Effector memory CD4-positive, alpha-beta T cell (primary cell): ENCODE measurements around the gene SEMA4D.
A peak's percentile ranks its signal among the peaks of the same experiment; 100 is the strongest.

Source experiments
- DNase-seq, 3 donors: peaks; one replicate each; pipeline ENCODE4 v3.0.0-alpha.2; 2020
- H3K27ac ChIP-seq: 2 replicates; pipeline ENCODE4 v1.7.0; 2013; ENCODE audit warnings: mild to moderate bottlenecking, low read length, moderate library complexity; ENCODE audit not compliant: insufficient read depth, poor library complexity, severe bottlenecking
- H3K27me3 ChIP-seq: replicated peaks from 2 replicates; pipeline ENCODE4 v1.7.0; 2013; ENCODE audit warnings: mild to moderate bottlenecking, low read length; ENCODE audit not compliant: insufficient read depth, control insufficient read depth, poor library complexity, severe bottlenecking
- H3K36me3 ChIP-seq: 2 replicates; pipeline ENCODE4 v1.7.0; 2013; ENCODE audit warnings: mild to moderate bottlenecking, low read length, moderate library complexity; ENCODE audit not compliant: control insufficient read depth, insufficient read depth
- H3K4me1 ChIP-seq: 2 replicates; pipeline ENCODE4 v1.7.0; 2013; ENCODE audit warnings: low read length, mild to moderate bottlenecking; ENCODE audit not compliant: control insufficient read depth, insufficient read depth, poor library complexity, severe bottlenecking
- H3K4me3 ChIP-seq: 2 replicates; pipeline ENCODE4 v1.7.0; 2013; ENCODE audit warnings: low read length, low read depth, mild to moderate bottlenecking; ENCODE audit not compliant: insufficient read depth, poor library complexity, severe bottlenecking
- H3K9me3 ChIP-seq: 2 replicates; pipeline ENCODE4 v1.7.0; 2013; ENCODE audit warnings: mild to moderate bottlenecking, low read length, moderate library complexity; ENCODE audit not compliant: control insufficient read depth

The SEMA4D gene

GRCh38 chr9:89529243-89530035 lies 31.5 kb upstream of the SEMA4D start:
- H3K4me3 ChIP-seq, result peak overlapping the region; percentile 7
- no peak overlapping the region for H3K27ac ChIP-seq
- peaks cover 72% of the 10 kb centered on the region for H3K4me1 ChIP-seq
- no peaks in the 10 kb centered on the region for H3K9me3 ChIP-seq
- H3K36me3 ChIP-seq, result no peaks in the 10 kb centered on the region
- H3K27me3 ChIP-seq, result no peaks in the 10 kb centered on the region
- no peak for DNase-seq

GRCh38 chr9:89528540-89528939 lies 30.6 kb upstream of the SEMA4D start:
- Histone ChIP-seq H3K4me1 (peaks cover 81% of the 10 kb centered on the region), H3K27ac (no peak overlapping the region)
- no peak for DNase-seq

DNA sequence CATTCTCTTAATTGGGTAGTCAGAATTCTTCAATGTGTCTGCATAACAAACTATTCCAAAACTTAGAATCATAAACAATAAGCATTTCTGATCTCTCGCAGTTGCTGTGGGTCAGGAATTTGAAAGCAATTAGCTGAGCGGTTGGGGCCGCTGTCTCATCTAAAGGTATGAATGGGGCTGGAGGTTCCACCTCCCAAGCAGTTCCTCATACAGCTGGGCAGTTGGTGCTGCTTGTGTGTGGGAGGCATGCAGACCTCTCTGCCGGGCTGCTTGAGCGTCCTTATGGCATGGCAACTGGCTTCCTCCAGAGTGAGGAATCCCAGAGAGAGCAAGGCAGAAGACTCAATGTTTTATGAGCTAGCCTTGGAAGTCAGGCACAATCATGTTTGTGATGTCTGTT lies 30.2 kb upstream of the SEMA4D start:
- no peak overlapping the region for H3K27ac ChIP-seq
- peaks cover 85% of the 10 kb centered on the region for H3K4me1 ChIP-seq
- DNase-seq, result no peak
- H3K9me3 ChIP-seq, result no peaks in the 10 kb centered on the region
- H3K36me3 ChIP-seq, result no peaks in the 10 kb centered on the region
- no peaks in the 10 kb centered on the region for H3K27me3 ChIP-seq
- H3K4me3 ChIP-seq, result no peak overlapping the region

More at GRCh38 chr9:89528540-89528939, 30.6 kb upstream of the SEMA4D start:
- Histone ChIP-seq H3K27me3 (no peaks in the 10 kb centered on the region), H3K9me3 (no peaks in the 10 kb centered on the region), H3K36me3 (no peaks in the 10 kb centered on the region), H3K4me3 (no peak overlapping the region)

- DNase-seq, result no peak
- no peaks in the 10 kb centered on the region for H3K9me3 ChIP-seq
- H3K4me3 ChIP-seq, result no peak overlapping the region
- H3K27me3 ChIP-seq, result no peaks in the 10 kb centered on the region
- H3K27ac ChIP-seq, result no peak overlapping the region
- H3K36me3 ChIP-seq, result no peaks in the 10 kb centered on the region
- H3K4me1 ChIP-seq, result peaks cover 84% of the 10 kb centered on the region
Measured at GRCh38 chr9:89527084-89527483, 29.2 kb upstream of the SEMA4D start.

DNA sequence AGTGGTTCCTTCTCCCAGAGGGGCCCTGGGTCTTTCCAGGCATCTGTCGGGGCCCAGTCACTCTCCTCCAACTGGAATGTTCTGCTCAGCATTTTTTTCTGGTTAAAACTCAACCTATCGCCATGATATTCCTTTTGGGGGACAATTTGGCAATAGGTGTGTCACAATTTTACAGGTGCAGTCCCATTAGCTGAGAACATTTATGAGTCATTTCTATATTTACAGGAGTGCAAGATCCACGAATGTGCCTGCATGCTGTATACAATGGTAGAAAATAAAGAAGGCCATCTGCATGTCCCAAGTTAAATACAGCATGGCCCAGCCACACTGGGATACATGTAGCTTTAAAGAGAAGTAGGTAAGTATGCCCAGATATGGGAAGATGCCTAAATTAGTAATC lies 28.8 kb upstream of the SEMA4D start:
- no peak overlapping the region for H3K4me3 ChIP-seq
- H3K9me3 ChIP-seq, result no peaks in the 10 kb centered on the region
- DNase-seq, result no peak
- H3K36me3 ChIP-seq, result no peaks in the 10 kb centered on the region
- H3K4me1 ChIP-seq, result peaks cover 83% of the 10 kb centered on the region
- H3K27me3 ChIP-seq, result no peaks in the 10 kb centered on the region
- H3K27ac ChIP-seq, result no peak overlapping the region

DNA sequence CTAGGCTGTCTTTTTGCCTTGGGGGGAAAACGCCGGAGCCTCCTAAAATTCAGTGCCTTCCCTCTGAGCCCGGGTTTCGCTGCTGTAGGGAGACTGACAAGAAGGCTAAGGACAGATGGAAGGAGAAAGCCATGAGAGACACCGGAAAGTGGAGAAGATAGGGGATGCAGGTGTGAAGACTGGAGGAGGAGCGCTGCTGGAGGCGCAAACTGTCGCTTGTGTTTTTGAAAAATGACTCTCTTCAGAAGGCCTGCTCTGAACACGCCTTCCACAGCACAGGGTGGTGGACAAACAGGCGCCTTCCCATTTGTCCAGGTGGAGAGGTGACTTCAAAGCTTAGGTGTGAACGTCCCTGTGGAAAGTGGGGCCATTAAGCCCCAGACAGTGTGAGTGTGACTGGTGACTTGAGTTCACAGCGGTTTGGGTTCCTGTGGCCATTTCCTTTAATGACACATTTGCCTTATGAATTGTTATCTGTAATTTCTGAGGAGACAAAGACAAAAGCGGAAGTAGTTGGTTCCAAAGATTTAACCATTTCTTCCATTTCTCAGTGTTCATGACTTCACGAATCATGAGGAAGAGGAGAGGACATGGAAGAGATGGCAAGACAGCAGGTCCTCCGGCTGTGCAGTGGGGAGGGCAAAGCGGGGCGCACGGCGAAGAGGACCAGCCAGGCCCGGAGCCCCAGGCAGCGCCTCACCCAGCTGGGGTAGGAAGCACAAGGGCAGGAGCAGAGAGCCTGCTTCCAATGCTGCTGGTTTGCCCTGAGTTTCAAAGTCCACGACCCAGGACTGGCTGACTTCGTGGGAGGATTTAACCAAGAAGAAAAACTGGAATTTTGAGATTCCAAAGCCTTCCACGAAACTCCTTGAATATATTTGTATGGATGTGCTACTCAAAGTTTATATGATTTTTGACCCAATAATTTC lies 27.8 kb upstream of the SEMA4D start:
- Histone ChIP-seq H3K36me3 (no peaks in the 10 kb centered on the region), H3K4me1 (peaks cover 87% of the 10 kb centered on the region), H3K4me3 (no peak overlapping the region), H3K9me3 (no peaks in the 10 kb centered on the region), H3K27ac (no peak overlapping the region), H3K27me3 (no peaks in the 10 kb centered on the region)
- DNase-seq, result no peak

DNA sequence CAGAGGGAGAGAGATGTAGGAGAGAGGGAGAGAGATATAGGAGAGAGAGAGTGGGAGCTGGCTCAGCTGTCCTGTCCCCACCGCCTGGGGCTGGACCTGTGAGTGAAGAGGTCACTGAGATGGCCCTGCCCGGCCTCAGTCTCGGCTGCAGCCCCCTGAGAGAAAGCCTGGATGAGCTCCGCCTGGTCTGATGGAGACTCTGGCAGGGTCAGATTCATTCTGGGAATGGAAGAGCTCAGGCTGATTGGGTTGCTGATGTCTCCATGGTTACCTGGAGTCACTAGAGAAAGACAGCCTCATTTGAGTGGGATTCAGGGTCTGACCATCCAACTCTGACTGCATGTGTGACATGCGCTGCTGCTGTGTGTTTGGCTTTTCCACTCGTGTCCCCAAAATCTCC lies 27.1 kb upstream of the SEMA4D start:
- no peaks in the 10 kb centered on the region for H3K27me3 ChIP-seq
- DNase-seq, result no peak
- H3K9me3 ChIP-seq, result no peaks in the 10 kb centered on the region
- H3K36me3 ChIP-seq, result no peaks in the 10 kb centered on the region
- H3K4me3 ChIP-seq, result no peak overlapping the region
- H3K4me1 ChIP-seq, result peaks cover 87% of the 10 kb centered on the region
- peak overlapping the region; percentile 77 for H3K27ac ChIP-seq

GRCh38 chr9:89523948-89524347 lies 26.0 kb upstream of the SEMA4D start:
- H3K36me3 ChIP-seq, result no peaks in the 10 kb centered on the region
- peak; percentile 29 to 53 (median 32) for DNase-seq
- H3K9me3 ChIP-seq, result no peaks in the 10 kb centered on the region
- H3K4me1 ChIP-seq, result peaks cover 88% of the 10 kb centered on the region
- H3K27me3 ChIP-seq, result no peaks in the 10 kb centered on the region
- H3K27ac ChIP-seq, result peak overlapping the region; percentile 77
- H3K4me3 ChIP-seq, result no peak overlapping the region

DNA sequence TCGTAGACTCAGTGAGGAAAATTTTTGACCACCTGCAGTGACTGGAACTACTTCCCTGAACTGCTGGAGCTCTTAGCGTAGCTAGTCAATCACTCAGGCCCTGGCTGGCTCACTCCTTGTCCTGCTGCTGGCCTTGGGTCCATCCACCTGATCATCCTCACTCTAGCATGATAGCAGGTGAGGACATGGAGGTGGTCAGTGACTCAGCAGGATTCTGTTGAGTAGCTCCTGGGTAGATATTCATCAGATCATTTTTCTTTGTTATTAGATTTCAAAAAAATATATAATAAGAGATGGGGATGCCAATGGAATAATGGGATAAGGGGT lies 25.0 kb upstream of the SEMA4D start:
- DNase-seq, result no peak
- peak overlapping the region; percentile 77 for H3K27ac ChIP-seq
- no peaks in the 10 kb centered on the region for H3K9me3 ChIP-seq
- peaks cover 92% of the 10 kb centered on the region for H3K4me1 ChIP-seq
- H3K27me3 ChIP-seq, result no peaks in the 10 kb centered on the region
- no peaks in the 10 kb centered on the region for H3K36me3 ChIP-seq
- peak overlapping the region; percentile 20 for H3K4me3 ChIP-seq
